Nephron (organoid): ENCODE measurements around the gene FGFR1OP2.

Source experiments
- H3K27ac Mint-ChIP-seq, 3 experiments: 2 replicates each; pipeline ENCODE4 v1.8.0; 2020; ENCODE audit warnings: mixed read lengths in 3 of 3, mild to moderate bottlenecking in 2 of 3, moderate library complexity in 1 of 3
- H3K27me3 Mint-ChIP-seq: 2 replicates; pipeline ENCODE4 v1.8.0; 2021; ENCODE audit warnings: low read depth, mild to moderate bottlenecking, moderate library complexity, mixed read lengths
- H3K36me3 Mint-ChIP-seq: 2 replicates; pipeline ENCODE4 v1.8.0; 2020; ENCODE audit warnings: low read depth, mixed read lengths
- H3K4me1 Mint-ChIP-seq: 2 replicates; pipeline ENCODE4 v1.8.0; 2020; ENCODE audit warnings: mixed read lengths
- H3K4me3 Mint-ChIP-seq, 3 experiments: 2 replicates each; pipeline ENCODE4 v1.8.0; 2020; ENCODE audit warnings: mild to moderate bottlenecking in 3 of 3, mixed read lengths in 3 of 3, moderate library complexity in 2 of 3
- H3K9me3 Mint-ChIP-seq: 2 replicates; pipeline ENCODE4 v1.8.0; 2020; ENCODE audit warnings: mixed read lengths
- TF ChIP-seq, protein P1 (sequence below), 3 experiments: fragments of 200-600 bp; sonication (generic); IDR thresholded peaks; one replicate each; pipeline ENCODE4 v1.5.0; 2021; ENCODE audit warnings: antibody characterized with exemption in 3 of 3; ENCODE audit not compliant: unreplicated experiment in 3 of 3

The FGFR1OP2 gene

DNA sequence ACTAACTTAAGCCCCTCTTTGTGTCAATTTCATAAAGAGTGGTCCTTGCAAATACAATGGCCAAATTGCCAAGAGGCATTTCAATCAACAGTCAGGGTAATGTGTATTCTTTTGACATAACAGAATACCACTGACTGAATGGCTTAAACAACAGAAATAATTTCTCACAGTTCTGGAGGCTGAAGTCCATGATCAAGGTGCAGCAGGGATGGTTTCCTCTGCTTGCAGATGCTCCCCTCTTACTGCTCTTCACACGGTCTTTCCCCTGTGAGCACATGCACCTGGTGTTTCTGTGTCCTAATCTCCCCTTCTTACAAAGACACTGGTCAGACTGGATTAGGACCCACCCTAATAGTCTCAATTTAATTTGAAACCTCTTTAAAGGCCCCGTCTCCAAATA is 31.9 kb downstream of the FGFR1OP2 start:
- Mint-ChIP-seq H3K4me1 (no peaks in the 10 kb centered on the region), H3K9me3 (no peaks in the 10 kb centered on the region), H3K4me3 (no peak overlapping the region), H3K27me3 (no peaks in the 10 kb centered on the region), H3K36me3 (peaks cover 44% of the 10 kb centered on the region), H3K27ac (no peak overlapping the region)
- TF ChIP-seq, protein P1, sequence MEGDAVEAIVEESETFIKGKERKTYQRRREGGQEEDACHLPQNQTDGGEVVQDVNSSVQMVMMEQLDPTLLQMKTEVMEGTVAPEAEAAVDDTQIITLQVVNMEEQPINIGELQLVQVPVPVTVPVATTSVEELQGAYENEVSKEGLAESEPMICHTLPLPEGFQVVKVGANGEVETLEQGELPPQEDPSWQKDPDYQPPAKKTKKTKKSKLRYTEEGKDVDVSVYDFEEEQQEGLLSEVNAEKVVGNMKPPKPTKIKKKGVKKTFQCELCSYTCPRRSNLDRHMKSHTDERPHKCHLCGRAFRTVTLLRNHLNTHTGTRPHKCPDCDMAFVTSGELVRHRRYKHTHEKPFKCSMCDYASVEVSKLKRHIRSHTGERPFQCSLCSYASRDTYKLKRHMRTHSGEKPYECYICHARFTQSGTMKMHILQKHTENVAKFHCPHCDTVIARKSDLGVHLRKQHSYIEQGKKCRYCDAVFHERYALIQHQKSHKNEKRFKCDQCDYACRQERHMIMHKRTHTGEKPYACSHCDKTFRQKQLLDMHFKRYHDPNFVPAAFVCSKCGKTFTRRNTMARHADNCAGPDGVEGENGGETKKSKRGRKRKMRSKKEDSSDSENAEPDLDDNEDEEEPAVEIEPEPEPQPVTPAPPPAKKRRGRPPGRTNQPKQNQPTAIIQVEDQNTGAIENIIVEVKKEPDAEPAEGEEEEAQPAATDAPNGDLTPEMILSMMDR (IDR thresholded peaks at IDR 0.05; ENCODE audit: unreplicated experiment in 3 of 3): no peak

DNA sequence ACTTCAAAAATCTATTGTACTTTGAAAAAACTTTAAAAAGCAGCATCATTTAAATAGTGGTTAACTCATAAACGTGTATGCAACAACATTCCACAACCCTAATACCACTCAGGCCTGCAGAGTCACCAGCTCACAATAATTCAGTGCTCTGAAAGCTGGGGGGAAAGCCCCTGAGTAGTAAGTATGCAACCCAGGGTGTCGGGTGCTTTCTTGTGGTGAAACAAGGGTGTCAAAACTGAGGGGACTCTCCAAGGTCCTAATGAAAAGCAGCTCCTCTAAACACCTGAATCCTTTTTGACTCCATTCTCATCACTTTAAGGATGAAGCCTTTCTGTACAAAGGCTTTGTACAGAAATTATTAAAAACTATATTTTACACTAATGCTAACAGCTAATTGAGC is 33.7 kb downstream of the FGFR1OP2 start:
- TF ChIP-seq, protein P1 (IDR thresholded peaks at IDR 0.05; ENCODE audit: unreplicated experiment in 3 of 3): no peak
- Mint-ChIP-seq H3K4me1 (no peaks in the 10 kb centered on the region), H3K9me3 (no peaks in the 10 kb centered on the region), H3K36me3 (peaks cover 47% of the 10 kb centered on the region), H3K27ac (no peak overlapping the region), H3K4me3 (no peak overlapping the region), H3K27me3 (no peaks in the 10 kb centered on the region)

DNA sequence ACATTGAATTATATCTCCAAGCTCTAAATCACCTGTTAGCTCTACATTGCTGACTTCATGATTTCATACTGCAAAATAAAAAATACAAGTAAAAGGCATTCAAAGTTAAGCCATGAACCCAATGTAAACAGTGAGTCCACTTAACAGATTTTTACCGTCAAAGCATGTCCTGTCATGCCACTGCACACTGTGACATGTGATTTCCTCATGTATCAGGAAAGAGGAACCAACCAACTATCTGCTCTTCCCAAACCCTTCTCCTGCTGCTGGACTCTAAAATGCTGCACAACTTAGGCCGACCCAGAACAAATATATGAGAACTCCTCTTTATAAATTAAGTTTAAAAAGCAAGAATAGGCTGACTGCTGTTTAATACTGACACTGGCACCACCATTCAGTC is 38.4 kb downstream of the FGFR1OP2 start:
- no peak overlapping the region for H3K4me3 Mint-ChIP-seq
- H3K36me3 Mint-ChIP-seq: peaks cover 34% of the 10 kb centered on the region
- no peaks in the 10 kb centered on the region for H3K4me1 Mint-ChIP-seq
- H3K9me3 Mint-ChIP-seq: no peaks in the 10 kb centered on the region
- no peaks in the 10 kb centered on the region for H3K27me3 Mint-ChIP-seq
- no peak overlapping the region for H3K27ac Mint-ChIP-seq
- TF ChIP-seq, protein P1 (IDR thresholded peaks at IDR 0.05; ENCODE audit: unreplicated experiment in 3 of 3): no peak

DNA sequence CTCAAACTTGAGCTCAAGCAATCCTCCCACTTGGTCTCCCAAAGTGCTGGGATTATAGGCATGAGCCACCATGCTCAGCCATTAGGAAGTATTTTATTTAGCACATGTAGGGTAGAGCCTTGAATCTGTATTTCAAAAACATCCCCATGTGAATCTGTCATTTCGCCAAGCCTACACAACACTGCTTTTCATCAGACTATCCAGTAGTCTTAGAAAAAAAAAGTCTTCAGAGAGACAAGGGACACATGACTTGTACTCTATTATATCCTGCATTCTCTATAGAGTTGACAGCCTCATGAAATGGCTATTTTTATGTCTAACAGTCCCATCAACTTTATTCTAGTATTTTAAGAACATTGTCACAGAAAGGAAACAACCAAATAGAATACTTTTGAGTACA is 40.5 kb downstream of the FGFR1OP2 start:
- Mint-ChIP-seq H3K36me3 (peaks cover 39% of the 10 kb centered on the region), H3K9me3 (no peaks in the 10 kb centered on the region), H3K4me3 (no peak overlapping the region), H3K27ac (no peak overlapping the region), H3K4me1 (no peaks in the 10 kb centered on the region), H3K27me3 (no peaks in the 10 kb centered on the region)
- TF ChIP-seq, protein P1 (IDR thresholded peaks at IDR 0.05; ENCODE audit: unreplicated experiment in 3 of 3): no peak

DNA sequence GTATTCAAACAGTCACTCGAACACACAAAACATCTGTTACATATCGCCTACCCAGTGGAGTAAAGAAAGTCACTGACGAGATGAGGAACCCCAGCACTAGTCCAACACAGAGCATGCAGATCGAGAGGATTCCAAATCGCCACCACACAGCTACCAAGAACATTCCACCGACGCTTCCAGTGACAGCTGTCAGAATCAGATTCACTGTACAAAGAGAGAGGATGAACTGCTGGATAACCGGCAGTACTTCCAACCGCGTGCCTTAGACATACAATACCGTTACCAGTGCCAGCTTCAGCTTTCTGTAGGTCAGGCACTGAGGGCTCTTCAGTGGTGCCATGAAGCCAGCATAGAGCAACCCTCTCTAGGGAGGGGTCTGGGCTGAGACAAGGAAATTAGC is 41.5 kb downstream of the FGFR1OP2 start:
- Mint-ChIP-seq H3K9me3 (no peaks in the 10 kb centered on the region), H3K27me3 (no peaks in the 10 kb centered on the region), H3K36me3 (peaks cover 36% of the 10 kb centered on the region), H3K4me1 (no peaks in the 10 kb centered on the region), H3K4me3 (no peak overlapping the region), H3K27ac (no peak overlapping the region)
- TF ChIP-seq, protein P1 (IDR thresholded peaks at IDR 0.05; ENCODE audit: unreplicated experiment in 3 of 3): no peak

DNA sequence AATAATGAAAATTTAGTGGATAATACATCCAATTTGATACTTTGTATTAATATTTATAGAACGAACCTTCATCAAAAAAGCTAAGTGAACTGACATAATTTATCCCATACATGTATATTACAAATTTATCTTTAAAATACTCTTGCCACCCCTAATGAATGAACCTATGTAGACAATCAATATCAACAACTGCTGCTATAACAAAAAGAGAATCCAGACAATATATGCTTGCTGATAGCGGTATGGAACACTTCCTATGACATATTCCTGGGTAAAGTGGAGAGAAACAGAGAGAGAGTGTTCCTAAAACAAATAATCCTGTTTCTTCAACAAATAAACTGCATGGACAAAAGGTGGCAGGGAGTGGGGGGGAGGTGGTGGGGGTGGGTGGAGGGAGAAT is 44.6 kb downstream of the FGFR1OP2 start:
- H3K9me3 Mint-ChIP-seq: no peaks in the 10 kb centered on the region
- H3K36me3 Mint-ChIP-seq: peaks cover 42% of the 10 kb centered on the region
- H3K4me1 Mint-ChIP-seq: no peaks in the 10 kb centered on the region
- no peak overlapping the region for H3K4me3 Mint-ChIP-seq
- no peaks in the 10 kb centered on the region for H3K27me3 Mint-ChIP-seq
- TF ChIP-seq, protein P1 (IDR thresholded peaks at IDR 0.05; ENCODE audit: unreplicated experiment in 3 of 3): no peak
- no peak overlapping the region for H3K27ac Mint-ChIP-seq
